ENCODE measurements around the gene ITGAD. TPM values are rescaled to one million over a fixed set of nuclear protein-coding genes. Genes with fewer than 3 reads are reported as not detected.

The ITGAD gene
- total RNA-seq, 4 donors from 2014 or later = not detected

DNA sequence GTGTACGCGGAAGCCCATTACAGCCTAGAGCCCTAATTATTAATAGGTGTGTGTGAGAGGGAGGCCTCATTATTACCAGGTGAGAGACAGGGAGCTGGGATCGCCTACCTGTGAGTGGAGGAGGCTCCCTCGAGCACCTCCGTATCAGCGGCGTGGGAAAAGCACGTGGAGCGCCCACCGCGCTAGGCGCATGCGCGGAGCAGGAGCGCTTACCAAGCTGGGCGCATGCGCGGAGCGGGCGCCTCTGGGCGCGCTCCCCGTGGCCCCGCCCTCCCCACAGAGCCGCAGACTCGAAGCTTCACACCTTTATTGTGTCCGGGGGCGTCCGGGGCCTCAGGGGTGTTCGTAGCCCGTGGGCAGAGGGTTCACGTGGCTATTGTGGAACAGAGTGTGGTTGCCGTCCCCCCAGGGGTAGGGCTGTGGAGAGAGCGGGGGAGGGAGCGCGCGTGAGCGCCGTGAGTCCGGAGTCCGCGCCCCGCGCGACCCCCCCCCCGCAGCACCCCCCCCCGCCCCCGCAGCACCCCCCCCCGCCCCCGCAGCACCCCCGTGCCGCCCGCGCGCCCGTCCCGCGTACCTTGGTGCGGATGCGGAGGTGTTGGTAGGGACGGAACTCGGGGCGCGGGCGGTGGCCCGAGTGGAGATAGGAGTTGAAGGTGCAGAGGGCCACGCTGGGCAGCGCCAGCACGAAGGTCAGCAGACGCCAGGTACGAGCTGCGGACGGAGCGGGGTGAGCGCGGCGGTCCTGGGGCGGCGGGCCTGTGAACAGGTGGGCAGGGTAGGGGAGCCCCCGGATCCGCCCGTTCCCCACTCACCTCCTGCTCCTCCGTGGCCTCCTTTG lies 34.5 kb downstream of the ITGAD start:
- 58% methylated on average over 5 of the region's 83 CpGs for WGBS
- Histone ChIP-seq H3K36me3 (no peaks in the 10 kb centered on the region), H3K9me3 (no peaks in the 10 kb centered on the region), H3K27ac (no peak overlapping the region), H3K4me3 (peak overlapping the region; percentile 44), H3K4me1 (peaks cover 16% of the 10 kb centered on the region), H3K27me3 (peaks cover under 1% of the 10 kb centered on the region)
- no peak for DNase-seq (ENCODE audit: low spot score in 2 of 2)
- TF ChIP-seq POLR2AphosphoS5 (IDR thresholded peaks at IDR 0.05) (no peak), POLR2A (IDR thresholded peaks at IDR 0.05) (no peak), EP300 (IDR thresholded peaks at IDR 0.05) (no peak)
- TF ChIP-seq, protein P1, sequence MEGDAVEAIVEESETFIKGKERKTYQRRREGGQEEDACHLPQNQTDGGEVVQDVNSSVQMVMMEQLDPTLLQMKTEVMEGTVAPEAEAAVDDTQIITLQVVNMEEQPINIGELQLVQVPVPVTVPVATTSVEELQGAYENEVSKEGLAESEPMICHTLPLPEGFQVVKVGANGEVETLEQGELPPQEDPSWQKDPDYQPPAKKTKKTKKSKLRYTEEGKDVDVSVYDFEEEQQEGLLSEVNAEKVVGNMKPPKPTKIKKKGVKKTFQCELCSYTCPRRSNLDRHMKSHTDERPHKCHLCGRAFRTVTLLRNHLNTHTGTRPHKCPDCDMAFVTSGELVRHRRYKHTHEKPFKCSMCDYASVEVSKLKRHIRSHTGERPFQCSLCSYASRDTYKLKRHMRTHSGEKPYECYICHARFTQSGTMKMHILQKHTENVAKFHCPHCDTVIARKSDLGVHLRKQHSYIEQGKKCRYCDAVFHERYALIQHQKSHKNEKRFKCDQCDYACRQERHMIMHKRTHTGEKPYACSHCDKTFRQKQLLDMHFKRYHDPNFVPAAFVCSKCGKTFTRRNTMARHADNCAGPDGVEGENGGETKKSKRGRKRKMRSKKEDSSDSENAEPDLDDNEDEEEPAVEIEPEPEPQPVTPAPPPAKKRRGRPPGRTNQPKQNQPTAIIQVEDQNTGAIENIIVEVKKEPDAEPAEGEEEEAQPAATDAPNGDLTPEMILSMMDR (IDR thresholded peaks at IDR 0.05) = no peak

DNA sequence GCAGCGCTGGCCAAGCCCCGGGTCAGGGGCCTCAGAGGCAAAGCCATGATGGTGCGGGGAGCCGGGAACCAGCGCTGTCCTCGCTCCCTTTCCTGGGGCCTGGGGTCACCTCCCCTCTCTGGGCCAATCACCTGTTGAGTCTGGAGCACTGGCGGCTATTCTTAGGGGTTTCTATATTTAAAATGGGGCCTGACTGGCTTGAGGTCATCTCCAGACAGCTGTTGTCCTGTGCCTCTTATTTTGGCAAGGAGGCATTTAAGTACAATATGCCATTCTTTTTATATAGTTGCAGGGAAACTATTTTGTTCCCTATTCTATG lies 35.1 kb downstream of the ITGAD start, which contains the start of gene COX6A2:
COX6A2 (minus strand) TSS at position 82 of the 319 bp plus-strand sequence; CDS start at position 47, 35 bp downstream.
- no peak within 1 kb of the TSS for H3K27ac ChIP-seq

DNA sequence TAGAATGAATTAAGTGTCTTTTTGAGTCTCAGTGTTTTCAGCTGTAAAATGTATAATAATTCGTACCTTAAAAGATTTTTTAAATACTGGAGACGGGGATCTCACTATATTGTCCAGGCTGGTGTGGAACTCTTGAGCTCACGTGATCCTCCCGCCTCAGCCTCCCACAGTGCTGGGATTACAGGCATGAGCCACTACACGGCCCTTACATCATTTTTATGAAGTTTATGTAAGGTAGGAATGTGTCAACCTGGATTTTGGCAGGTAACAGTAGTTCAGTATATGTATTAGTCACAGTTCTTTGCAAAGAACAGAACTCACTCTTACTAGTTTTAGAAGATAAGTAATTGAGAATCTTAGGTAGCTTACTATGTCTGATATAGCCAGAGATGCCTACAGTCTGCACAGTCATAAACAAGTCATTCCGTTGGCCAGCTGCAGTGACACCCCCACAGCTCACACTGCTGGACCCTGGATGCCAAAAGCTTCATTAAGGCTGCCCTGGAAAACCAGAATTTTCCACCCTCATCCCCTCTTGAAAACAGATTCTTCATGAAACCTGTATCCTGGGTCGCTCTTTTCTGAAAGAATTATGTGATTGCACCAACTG lies 35.6 kb downstream of the ITGAD start:
- no peak for TF ChIP-seq EP300 (IDR thresholded peaks at IDR 0.05)
- no peak for TF ChIP-seq POLR2A (IDR thresholded peaks at IDR 0.05)
- no peak for TF ChIP-seq POLR2AphosphoS5 (IDR thresholded peaks at IDR 0.05)
- TF ChIP-seq, protein P1 (IDR thresholded peaks at IDR 0.05) = no peak
- Histone ChIP-seq H3K9me3 (no peaks in the 10 kb centered on the region), H3K4me1 (peaks cover 16% of the 10 kb centered on the region), H3K4me3 (no peak overlapping the region), H3K27ac (no peak overlapping the region), H3K27me3 (no peaks in the 10 kb centered on the region), H3K36me3 (no peaks in the 10 kb centered on the region)
- DNase-seq (ENCODE audit: low spot score in 2 of 2) = no peak
- 71% methylated on average over 7 of the region's 7 CpGs for WGBS

More for the DNA sequence above, 35.1 kb downstream of the ITGAD start, which contains the start of gene COX6A2:
- no peak for TF ChIP-seq POLR2A (IDR thresholded peaks at IDR 0.05)
- TF ChIP-seq, protein P1 (IDR thresholded peaks at IDR 0.05) = no peak
- no peak for TF ChIP-seq POLR2AphosphoS5 (IDR thresholded peaks at IDR 0.05)
- no peak for TF ChIP-seq EP300 (IDR thresholded peaks at IDR 0.05)
- Histone ChIP-seq H3K9me3 (no peaks in the 10 kb centered on the region), H3K36me3 (no peaks in the 10 kb centered on the region), H3K27me3 (no peaks in the 10 kb centered on the region), H3K4me3 (peak within 1 kb of the TSS; percentile 44), H3K4me1 (peaks cover 16% of the 10 kb centered on the region)
- no peak for DNase-seq (ENCODE audit: low spot score in 2 of 2)
- WGBS = 69% methylated on average over 7 of the region's 7 CpGs

DNA sequence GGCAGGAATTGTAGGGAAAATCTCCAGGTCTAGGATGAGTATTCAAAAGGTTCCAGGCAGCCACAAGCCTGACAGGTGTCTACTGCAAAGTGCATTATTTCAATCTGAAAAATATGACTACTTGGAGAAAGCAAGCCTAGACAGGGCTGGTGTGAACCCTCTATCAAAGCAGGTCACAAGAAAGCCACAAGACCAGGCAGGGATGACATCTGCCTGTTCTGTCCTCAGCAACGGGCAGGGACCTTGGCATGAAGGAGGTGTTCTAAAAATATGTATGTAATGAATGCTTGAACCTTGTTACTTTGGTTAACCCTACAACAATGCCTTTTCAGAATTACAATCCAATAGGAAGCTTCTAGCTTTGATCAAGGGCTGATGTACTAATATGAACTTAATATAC lies 36.2 kb downstream of the ITGAD start:
- TF ChIP-seq POLR2AphosphoS5 (IDR thresholded peaks at IDR 0.05) = no peak
- TF ChIP-seq POLR2A (IDR thresholded peaks at IDR 0.05) = no peak
- TF ChIP-seq, protein P1 (IDR thresholded peaks at IDR 0.05) = no peak
- TF ChIP-seq EP300 (IDR thresholded peaks at IDR 0.05) = no peak
- no peaks in the 10 kb centered on the region for H3K9me3 ChIP-seq

DNA sequence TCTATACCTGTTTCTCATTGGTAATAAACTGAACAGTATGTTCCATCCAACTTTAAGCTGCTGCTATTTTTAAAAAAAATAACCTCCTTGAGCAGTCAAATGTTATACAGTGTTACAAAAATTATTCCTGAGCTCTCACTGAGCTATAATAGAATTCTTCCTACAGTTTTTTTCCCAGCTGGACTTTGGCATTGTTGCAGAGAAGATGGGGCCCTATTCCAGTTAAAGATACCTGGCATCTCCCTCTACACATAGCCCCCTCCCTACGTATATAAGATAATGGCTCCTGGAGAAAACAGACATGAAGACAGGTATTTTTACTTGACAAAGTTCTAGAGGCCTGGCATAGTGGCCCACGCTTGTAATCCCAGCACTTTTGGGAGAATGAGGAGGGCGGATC lies 36.7 kb downstream of the ITGAD start:
- TF ChIP-seq POLR2A (IDR thresholded peaks at IDR 0.05) = no peak
- TF ChIP-seq EP300 (IDR thresholded peaks at IDR 0.05) = no peak
- TF ChIP-seq, protein P1 (IDR thresholded peaks at IDR 0.05) = no peak
- TF ChIP-seq POLR2AphosphoS5 (IDR thresholded peaks at IDR 0.05) = no peak
- no peak overlapping the region for H3K4me3 ChIP-seq
- no peaks in the 10 kb centered on the region for H3K36me3 ChIP-seq
- H3K9me3 ChIP-seq = no peaks in the 10 kb centered on the region
- WGBS = 95% methylated on average over 3 of the region's 3 CpGs
- no peak for DNase-seq (ENCODE audit: low spot score in 2 of 2)
- H3K27ac ChIP-seq = no peak overlapping the region
- H3K27me3 ChIP-seq = no peaks in the 10 kb centered on the region
- peaks cover 16% of the 10 kb centered on the region for H3K4me1 ChIP-seq

More for the DNA sequence above, 36.2 kb downstream of the ITGAD start:
- H3K4me3 ChIP-seq = no peak overlapping the region
- no peaks in the 10 kb centered on the region for H3K27me3 ChIP-seq
- H3K27ac ChIP-seq = no peak overlapping the region
- H3K36me3 ChIP-seq = no peaks in the 10 kb centered on the region
- 4% methylated on average over 1 of the region's 1 CpG for WGBS
- DNase-seq (ENCODE audit: low spot score in 2 of 2) = no peak
- peaks cover 16% of the 10 kb centered on the region for H3K4me1 ChIP-seq

Data from suprapubic skin (tissue), 4 donors.